HCT116 (cell line): ENCODE results near the gene CAT.

Source experiments
- CTCF ChIP-seq, 3 experiments: fragments of 200-600 bp in 1 of 3; sonication (generic) in 1 of 3; IDR thresholded peaks in 2 of 3; conservative IDR thresholded peaks in 1 of 3; 2 replicates each; pipeline ENCODE4 v1.5.1; 2012 to 2017; ENCODE audit warnings: low read depth in 2 of 3, low read length in 2 of 3, antibody characterized with exemption in 1 of 3, borderline replicate concordance in 1 of 3, control low read depth in 1 of 3, mild to moderate bottlenecking in 1 of 3, mixed read lengths in 1 of 3, mixed run types in 1 of 3, moderate library complexity in 1 of 3; ENCODE audit not compliant: insufficient read depth in 1 of 3
- ELF1 ChIP-seq: IDR thresholded peaks from 2 replicates; pipeline ENCODE4 v1.6.1; 2012; ENCODE audit warnings: low read depth, borderline replicate concordance
- EZH2 ChIP-seq: fragments of 200-600 bp; sonication (generic); IDR thresholded peaks from 2 replicates; pipeline ENCODE4 v1.6.1; 2017; ENCODE audit warnings: antibody characterized with exemption, mixed run types
- EZH2phosphoT487 ChIP-seq: fragments of 200-600 bp; IDR thresholded peaks from 2 replicates; pipeline ENCODE4 v1.6.1; 2018; ENCODE audit warnings: antibody characterized with exemption, borderline replicate concordance
- POLR2A ChIP-seq: IDR thresholded peaks from 2 replicates; pipeline ENCODE4 v1.7.0; 2011; ENCODE audit warnings: borderline replicate concordance; ENCODE audit not compliant: insufficient read depth, insufficient read length; ENCODE audit errors: extremely low read depth
- POLR2AphosphoS5 ChIP-seq: IDR thresholded peaks from 2 replicates; pipeline ENCODE4 v1.6.1; 2011; ENCODE audit warnings: mild to moderate bottlenecking, low read depth, low read length, moderate library complexity
- RAD21 ChIP-seq: IDR thresholded peaks from 2 replicates; pipeline ENCODE4 v1.6.1; 2012; ENCODE audit warnings: low read depth, mild to moderate bottlenecking
- TCF7L2 ChIP-seq: IDR thresholded peaks from 2 replicates; pipeline ENCODE4 v1.7.0; 2011; ENCODE audit warnings: borderline replicate concordance, inconsistent platforms; ENCODE audit not compliant: insufficient read depth, insufficient read length; ENCODE audit errors: extremely low read depth
- YY1 ChIP-seq: IDR thresholded peaks from 2 replicates; pipeline ENCODE4 v1.6.1; 2011; ENCODE audit warnings: low read length, low read depth, moderate library complexity, mild to moderate bottlenecking; ENCODE audit not compliant: insufficient replicate concordance; ENCODE audit errors: extremely low read depth
- TF ChIP-seq, protein P1 (sequence below): IDR thresholded peaks from 2 replicates; pipeline ENCODE4 v1.6.1; 2012
- TF ChIP-seq, protein P2 (sequence below): IDR thresholded peaks from 2 replicates; pipeline ENCODE4 v1.6.1; 2011; ENCODE audit warnings: mild to moderate bottlenecking, low read length, moderate library complexity; ENCODE audit not compliant: insufficient replicate concordance; ENCODE audit errors: extremely low read depth

- TF ChIP-seq CTCF (IDR thresholded peaks at IDR 0.05 in 2 of 3, conservative IDR thresholded peaks at IDR 0.05 in 1 of 3; ENCODE audit: borderline replicate concordance in 1 of 3, insufficient read depth in 1 of 3, low read depth in 2 of 3, low read length in 2 of 3) (no peak), POLR2A (no peak), EZH2 (no peak), RAD21 (peak; percentile 18; the same call in 1 of the 2 replicates), ELF1 (no peak; the same call in 1 of the 2 replicates), EZH2phosphoT487 (no peak), YY1 (peak; percentile 66), TCF7L2 (peak; percentile 92), POLR2AphosphoS5 (peak; percentile 49)
- TF ChIP-seq, protein P1, sequence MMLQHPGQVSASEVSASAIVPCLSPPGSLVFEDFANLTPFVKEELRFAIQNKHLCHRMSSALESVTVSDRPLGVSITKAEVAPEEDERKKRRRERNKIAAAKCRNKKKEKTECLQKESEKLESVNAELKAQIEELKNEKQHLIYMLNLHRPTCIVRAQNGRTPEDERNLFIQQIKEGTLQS = no peak
- TF ChIP-seq, protein P2, sequence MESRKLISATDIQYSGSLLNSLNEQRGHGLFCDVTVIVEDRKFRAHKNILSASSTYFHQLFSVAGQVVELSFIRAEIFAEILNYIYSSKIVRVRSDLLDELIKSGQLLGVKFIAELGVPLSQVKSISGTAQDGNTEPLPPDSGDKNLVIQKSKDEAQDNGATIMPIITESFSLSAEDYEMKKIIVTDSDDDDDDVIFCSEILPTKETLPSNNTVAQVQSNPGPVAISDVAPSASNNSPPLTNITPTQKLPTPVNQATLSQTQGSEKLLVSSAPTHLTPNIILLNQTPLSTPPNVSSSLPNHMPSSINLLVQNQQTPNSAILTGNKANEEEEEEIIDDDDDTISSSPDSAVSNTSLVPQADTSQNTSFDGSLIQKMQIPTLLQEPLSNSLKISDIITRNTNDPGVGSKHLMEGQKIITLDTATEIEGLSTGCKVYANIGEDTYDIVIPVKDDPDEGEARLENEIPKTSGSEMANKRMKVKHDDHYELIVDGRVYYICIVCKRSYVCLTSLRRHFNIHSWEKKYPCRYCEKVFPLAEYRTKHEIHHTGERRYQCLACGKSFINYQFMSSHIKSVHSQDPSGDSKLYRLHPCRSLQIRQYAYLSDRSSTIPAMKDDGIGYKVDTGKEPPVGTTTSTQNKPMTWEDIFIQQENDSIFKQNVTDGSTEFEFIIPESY = no peak
Measured at GRCh38 chr11:34495724-34496377, 57.1 kb downstream of the CAT start.
